HCT116 (cell line): ENCODE data around the gene CLOCK.

Experiments used
- ATF3 ChIP-seq: IDR thresholded peaks from 2 replicates; pipeline ENCODE4 v1.6.1; 2012
- CEBPB ChIP-seq: IDR thresholded peaks from 2 replicates; pipeline ENCODE4 v1.6.1; 2012; ENCODE audit warnings: low read depth
- CTCF ChIP-seq, 3 experiments: fragments of 200-600 bp in 1 of 3; sonication (generic) in 1 of 3; IDR thresholded peaks in 2 of 3; conservative IDR thresholded peaks in 1 of 3; 2 replicates each; pipeline ENCODE4 v1.5.1; 2012 to 2017; ENCODE audit warnings: low read depth in 2 of 3, low read length in 2 of 3, antibody characterized with exemption in 1 of 3, borderline replicate concordance in 1 of 3, control low read depth in 1 of 3, mild to moderate bottlenecking in 1 of 3, mixed read lengths in 1 of 3, mixed run types in 1 of 3, moderate library complexity in 1 of 3; ENCODE audit not compliant: insufficient read depth in 1 of 3
- EZH2 ChIP-seq: fragments of 200-600 bp; sonication (generic); IDR thresholded peaks from 2 replicates; pipeline ENCODE4 v1.6.1; 2017; ENCODE audit warnings: antibody characterized with exemption, mixed run types
- EZH2phosphoT487 ChIP-seq: fragments of 200-600 bp; IDR thresholded peaks from 2 replicates; pipeline ENCODE4 v1.6.1; 2018; ENCODE audit warnings: antibody characterized with exemption, borderline replicate concordance
- FOSL1 ChIP-seq: IDR thresholded peaks from 2 replicates; pipeline ENCODE4 v1.6.1; 2012; ENCODE audit warnings: low read depth
- POLR2A ChIP-seq: IDR thresholded peaks from 2 replicates; pipeline ENCODE4 v1.7.0; 2011; ENCODE audit warnings: borderline replicate concordance; ENCODE audit not compliant: insufficient read depth, insufficient read length; ENCODE audit errors: extremely low read depth
- POLR2AphosphoS5 ChIP-seq: IDR thresholded peaks from 2 replicates; pipeline ENCODE4 v1.6.1; 2011; ENCODE audit warnings: mild to moderate bottlenecking, low read depth, low read length, moderate library complexity
- REST ChIP-seq: IDR thresholded peaks from 2 replicates; pipeline ENCODE4 v1.6.1; 2012; ENCODE audit warnings: low read depth
- TCF7L2 ChIP-seq: IDR thresholded peaks from 2 replicates; pipeline ENCODE4 v1.7.0; 2011; ENCODE audit warnings: borderline replicate concordance, inconsistent platforms; ENCODE audit not compliant: insufficient read depth, insufficient read length; ENCODE audit errors: extremely low read depth
- YY1 ChIP-seq: IDR thresholded peaks from 2 replicates; pipeline ENCODE4 v1.6.1; 2011; ENCODE audit warnings: low read length, low read depth, moderate library complexity, mild to moderate bottlenecking; ENCODE audit not compliant: insufficient replicate concordance; ENCODE audit errors: extremely low read depth
- ZBTB33 ChIP-seq: IDR thresholded peaks from 2 replicates; pipeline ENCODE4 v1.6.1; 2011; ENCODE audit warnings: mild to moderate bottlenecking, low read length, moderate library complexity; ENCODE audit not compliant: insufficient replicate concordance; ENCODE audit errors: extremely low read depth

- TF ChIP-seq EZH2 (no peak), CTCF (IDR thresholded peaks at IDR 0.05 in 2 of 3, conservative IDR thresholded peaks at IDR 0.05 in 1 of 3; ENCODE audit: borderline replicate concordance in 1 of 3, insufficient read depth in 1 of 3, low read depth in 2 of 3, low read length in 2 of 3) (no peak), FOSL1 (no peak), EZH2phosphoT487 (no peak), ZBTB33 (no peak), POLR2A (no peak), YY1 (no peak), ATF3 (no peak), TCF7L2 (no peak), REST (no peak), POLR2AphosphoS5 (no peak), CEBPB (no peak)
Measured at GRCh38 chr4:55517526-55518229, 29.0 kb downstream of the CLOCK start.
